Ovary (tissue), 3 donors: ENCODE measurements around the gene FBLN2.

Experiments used
- EP300 ChIP-seq: sonication (generic); formaldehyde crosslinking; IDR thresholded peaks from one replicate; pipeline ENCODE4 v1.6.1; 2017; ENCODE audit warnings: antibody characterized with exemption
- POLR2A ChIP-seq: fragments of 450-650 bp; IDR thresholded peaks from one replicate; pipeline ENCODE4 v1.6.1; 2017; ENCODE audit warnings: antibody characterized with exemption, mild to moderate bottlenecking, moderate library complexity
- TF ChIP-seq, protein P1 (sequence below), 3 donors: fragments of 450-650 bp in 2 of 3; fragments of 200-600 bp in 1 of 3; IDR thresholded peaks; one replicate each; pipeline versions ENCODE4 v1.5.1 to v1.8.0; 2016 to 2022; ENCODE audit warnings: antibody characterized with exemption in 3 of 3, mild to moderate bottlenecking in 1 of 3
- donor health status: DM: no; HTN: no; CAD: no.

DNA sequence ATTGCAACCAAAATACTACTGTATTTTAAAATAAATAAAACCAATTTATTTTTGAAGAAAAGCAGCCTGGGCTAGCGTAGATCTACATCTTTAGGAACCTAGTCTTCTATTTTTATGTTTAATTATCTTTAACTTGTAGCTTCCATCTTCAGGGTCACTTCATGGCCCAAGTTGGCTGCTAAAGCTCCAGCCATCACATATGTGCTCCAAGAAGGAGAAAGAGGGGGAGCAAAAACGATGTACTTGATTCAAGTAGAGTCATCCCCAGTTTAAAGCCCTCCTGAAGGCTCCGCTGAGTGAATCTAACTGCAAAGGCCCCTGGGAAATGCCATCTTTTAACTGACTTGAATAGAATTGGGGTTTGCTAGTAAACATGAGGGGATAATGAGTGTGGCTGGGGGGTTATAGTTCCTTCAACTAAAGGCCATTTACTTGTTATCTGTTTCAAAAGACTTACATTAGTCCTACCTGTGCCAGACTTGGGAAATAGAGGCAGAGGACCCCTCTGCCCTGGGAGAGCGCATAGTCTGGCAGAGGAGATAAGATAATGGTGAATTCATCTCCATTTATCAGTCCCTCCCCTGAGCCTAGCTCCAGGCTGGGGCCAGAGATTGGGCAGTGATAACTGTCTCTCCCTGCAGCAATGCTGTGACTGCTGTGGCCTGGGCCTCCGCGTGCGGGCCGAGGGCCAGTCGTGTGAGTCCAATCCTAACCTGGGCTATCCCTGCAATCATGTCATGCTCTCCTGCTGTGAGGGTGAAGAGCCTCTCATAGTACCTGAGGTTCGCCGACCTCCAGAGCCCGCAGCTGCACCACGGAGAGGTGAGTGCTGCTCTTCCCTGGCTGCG is 64.6 kb downstream of the FBLN2 start:
- TF ChIP-seq, protein P1, sequence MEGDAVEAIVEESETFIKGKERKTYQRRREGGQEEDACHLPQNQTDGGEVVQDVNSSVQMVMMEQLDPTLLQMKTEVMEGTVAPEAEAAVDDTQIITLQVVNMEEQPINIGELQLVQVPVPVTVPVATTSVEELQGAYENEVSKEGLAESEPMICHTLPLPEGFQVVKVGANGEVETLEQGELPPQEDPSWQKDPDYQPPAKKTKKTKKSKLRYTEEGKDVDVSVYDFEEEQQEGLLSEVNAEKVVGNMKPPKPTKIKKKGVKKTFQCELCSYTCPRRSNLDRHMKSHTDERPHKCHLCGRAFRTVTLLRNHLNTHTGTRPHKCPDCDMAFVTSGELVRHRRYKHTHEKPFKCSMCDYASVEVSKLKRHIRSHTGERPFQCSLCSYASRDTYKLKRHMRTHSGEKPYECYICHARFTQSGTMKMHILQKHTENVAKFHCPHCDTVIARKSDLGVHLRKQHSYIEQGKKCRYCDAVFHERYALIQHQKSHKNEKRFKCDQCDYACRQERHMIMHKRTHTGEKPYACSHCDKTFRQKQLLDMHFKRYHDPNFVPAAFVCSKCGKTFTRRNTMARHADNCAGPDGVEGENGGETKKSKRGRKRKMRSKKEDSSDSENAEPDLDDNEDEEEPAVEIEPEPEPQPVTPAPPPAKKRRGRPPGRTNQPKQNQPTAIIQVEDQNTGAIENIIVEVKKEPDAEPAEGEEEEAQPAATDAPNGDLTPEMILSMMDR (IDR thresholded peaks at IDR 0.05): no peak
- TF ChIP-seq POLR2A: no peak
- no peak for TF ChIP-seq EP300
